ENCODE data around the gene CDC42EP2.

Gene CDC42EP2

GRCh38 chr11:65297026-65297672 is 17.5 kb upstream of the CDC42EP2 start:
- DNase-seq (ENCODE audit: low read depth, low spot score) = no peak

GRCh38 chr11:65298131-65298535 is 16.5 kb upstream of the CDC42EP2 start:
- no peak for DNase-seq (ENCODE audit: low read depth, low spot score)

GRCh38 chr11:65298655-65299179 is 15.9 kb upstream of the CDC42EP2 start:
- no peak for DNase-seq (ENCODE audit: low read depth, low spot score)

GRCh38 chr11:65300621-65301275 is 13.9 kb upstream of the CDC42EP2 start:
- DNase-seq (ENCODE audit: low read depth, low spot score) = no peak

GRCh38 chr11:65301491-65302329 is 13.0 kb upstream of the CDC42EP2 start:
- peak; percentile 91 for DNase-seq (ENCODE audit: low read depth, low spot score)

GRCh38 chr11:65303555-65303954 is 11.1 kb upstream of the CDC42EP2 start:
- DNase-seq (ENCODE audit: low read depth, low spot score) = no peak

- no peak for DNase-seq (ENCODE audit: low read depth, low spot score)
Observed at GRCh38 chr11:65304110-65304509, 10.6 kb upstream of the CDC42EP2 start.

- no peak for DNase-seq (ENCODE audit: low read depth, low spot score)
Observed at GRCh38 chr11:65304613-65305012, 10.1 kb upstream of the CDC42EP2 start.

GRCh38 chr11:65305501-65306268 is 9.0 kb upstream of the CDC42EP2 start:
- DNase-seq (ENCODE audit: low read depth, low spot score) = no peak

GRCh38 chr11:65307298-65308229 is 7.1 kb upstream of the CDC42EP2 start:
- no peak for DNase-seq (ENCODE audit: low read depth, low spot score)

- peak; percentile 52 for DNase-seq (ENCODE audit: low read depth, low spot score)
Observed at GRCh38 chr11:65308281-65308891, 6.3 kb upstream of the CDC42EP2 start.

GRCh38 chr11:65309006-65309405 is 5.7 kb upstream of the CDC42EP2 start:
- no peak for DNase-seq (ENCODE audit: low read depth, low spot score)

GRCh38 chr11:65310215-65310614 is 4.5 kb upstream of the CDC42EP2 start:
- DNase-seq (ENCODE audit: low read depth, low spot score) = no peak

- DNase-seq (ENCODE audit: low read depth, low spot score) = no peak
Observed at GRCh38 chr11:65310736-65311135, 3.9 kb upstream of the CDC42EP2 start.

GRCh38 chr11:65311170-65311678 is 3.4 kb upstream of the CDC42EP2 start:
- DNase-seq (ENCODE audit: low read depth, low spot score) = peak; percentile 74

- peak; percentile 96 for DNase-seq (ENCODE audit: low read depth, low spot score)
Observed at GRCh38 chr11:65315204-65315865, 669 bp downstream of the CDC42EP2 start.

- DNase-seq (ENCODE audit: low read depth, low spot score) = no peak
Observed at GRCh38 chr11:65315866-65316226, 1.2 kb downstream of the CDC42EP2 start.

GRCh38 chr11:65316227-65317024 is 1.8 kb downstream of the CDC42EP2 start:
- DNase-seq (ENCODE audit: low read depth, low spot score) = no peak

Data from ELF-1 (cell line).